Kidney epithelial cell (primary cell): Measurements from ENCODE around the gene GAS2. TPM values are rescaled to one million over a fixed set of nuclear protein-coding genes. Genes with fewer than 3 reads are reported as not detected.
A peak's percentile ranks its signal among the peaks of the same experiment; 100 is the strongest.
"Not testable (repeated sequence)": the region's sequence is repeated elsewhere in the genome, so short reads cannot be mapped to it uniquely, and the experiment has no call there.

Experiments
- DNase-seq: peaks from one replicate; pipeline ENCODE4 v3.0.0-alpha.2; 2010; ENCODE audit warnings: low read depth
- H3K27me3 ChIP-seq: 2 replicates; pipeline ENCODE4 v1.6.0; 2011; ENCODE audit warnings: low read length; ENCODE audit not compliant: control insufficient read depth, insufficient read depth
- H3K36me3 ChIP-seq: 2 replicates; pipeline ENCODE4 v1.5.1; 2011; ENCODE audit warnings: low read length; ENCODE audit not compliant: control insufficient read depth, insufficient read depth
- H3K4me3 ChIP-seq: 2 replicates; pipeline ENCODE4 v1.5.1; 2011; ENCODE audit warnings: low read depth, mild to moderate bottlenecking, control low read depth, low read length
- CTCF ChIP-seq: IDR thresholded peaks from 2 replicates; pipeline ENCODE4 v1.5.1; 2011; ENCODE audit warnings: mild to moderate bottlenecking, moderate library complexity, low read length, control low read depth, inconsistent platforms; ENCODE audit not compliant: insufficient read depth, poor library complexity, severe bottlenecking
- total RNA-seq: library from RNA; depleted of rRNA; stranded (reverse); fragments of >200 nt; gene quantifications from 2 replicates; pipeline ENCODE4 v1.2.3, GENCODE V29; 2015

Gene GAS2
- total RNA-seq, 1 donor from 2014 or later, result 0.46 TPM

DNA sequence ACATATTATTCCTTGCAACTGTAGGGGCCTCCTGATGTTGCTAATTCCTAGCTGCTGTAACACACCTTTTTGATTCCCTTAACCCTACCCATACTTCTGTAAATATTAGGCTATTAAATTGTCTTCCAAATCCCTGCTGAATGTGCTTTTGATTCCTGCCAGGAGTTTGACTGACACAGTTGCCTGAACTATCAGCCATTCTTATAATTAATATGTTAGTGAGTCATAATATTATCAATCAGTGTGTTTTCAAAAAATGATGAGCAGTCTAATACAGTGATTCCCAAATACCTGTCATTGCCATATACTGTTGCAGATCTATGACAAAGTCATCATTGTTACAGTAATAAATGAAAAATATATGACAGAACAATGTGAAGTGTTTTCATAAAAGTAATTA is 24.9 kb upstream of the GAS2 start:
- DNase-seq, result no peak
- H3K4me3 ChIP-seq, result no peak overlapping the region
- no peak for TF ChIP-seq CTCF
- no peaks in the 10 kb centered on the region for H3K27me3 ChIP-seq
- no peaks in the 10 kb centered on the region for H3K36me3 ChIP-seq

DNA sequence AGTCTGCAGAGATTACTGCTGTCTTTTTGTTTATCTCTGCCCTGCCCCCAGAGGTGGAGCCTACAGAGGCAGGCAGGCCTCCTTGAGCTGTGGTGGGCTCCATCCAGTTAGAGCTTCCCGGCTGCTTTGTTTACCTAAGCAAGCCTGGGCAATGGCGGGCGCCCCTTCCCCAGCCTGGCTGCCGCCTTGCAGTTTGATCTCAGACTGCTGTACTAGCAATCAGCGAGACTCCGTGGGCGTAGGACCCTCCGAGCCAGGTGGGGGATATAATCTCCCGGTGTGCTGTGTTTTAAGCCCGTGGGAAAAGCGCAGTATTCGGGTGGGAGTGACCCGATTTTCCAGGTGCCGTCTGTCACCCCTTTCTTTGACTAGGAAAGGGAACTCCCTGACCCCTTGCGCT is 14.1 kb upstream of the GAS2 start:
- not testable (repeated sequence) for DNase-seq, H3K36me3 ChIP-seq, H3K27me3 ChIP-seq, H3K4me3 ChIP-seq

DNA sequence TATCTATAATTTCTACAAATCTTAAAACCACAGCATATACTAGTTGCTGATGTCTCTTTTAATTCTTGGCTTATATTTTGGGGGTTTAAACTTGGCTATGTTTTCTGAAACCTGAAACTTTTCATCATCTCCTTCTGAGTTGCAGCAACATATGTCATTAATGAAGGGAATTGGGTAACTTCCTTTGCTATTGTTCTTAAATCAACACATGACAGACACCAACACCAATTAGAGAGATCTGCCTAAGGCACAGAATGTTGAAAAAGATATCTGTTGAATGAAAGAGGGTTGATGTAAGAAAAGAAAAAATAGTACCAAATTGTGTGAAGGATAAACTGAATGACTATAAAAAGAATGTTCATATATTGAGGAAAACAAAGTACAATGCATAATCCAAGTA is 10.3 kb upstream of the GAS2 start:
- DNase-seq, result no peak
- H3K4me3 ChIP-seq, result no peak overlapping the region
- H3K36me3 ChIP-seq, result no peaks in the 10 kb centered on the region
- no peak for TF ChIP-seq CTCF
- no peaks in the 10 kb centered on the region for H3K27me3 ChIP-seq

DNA sequence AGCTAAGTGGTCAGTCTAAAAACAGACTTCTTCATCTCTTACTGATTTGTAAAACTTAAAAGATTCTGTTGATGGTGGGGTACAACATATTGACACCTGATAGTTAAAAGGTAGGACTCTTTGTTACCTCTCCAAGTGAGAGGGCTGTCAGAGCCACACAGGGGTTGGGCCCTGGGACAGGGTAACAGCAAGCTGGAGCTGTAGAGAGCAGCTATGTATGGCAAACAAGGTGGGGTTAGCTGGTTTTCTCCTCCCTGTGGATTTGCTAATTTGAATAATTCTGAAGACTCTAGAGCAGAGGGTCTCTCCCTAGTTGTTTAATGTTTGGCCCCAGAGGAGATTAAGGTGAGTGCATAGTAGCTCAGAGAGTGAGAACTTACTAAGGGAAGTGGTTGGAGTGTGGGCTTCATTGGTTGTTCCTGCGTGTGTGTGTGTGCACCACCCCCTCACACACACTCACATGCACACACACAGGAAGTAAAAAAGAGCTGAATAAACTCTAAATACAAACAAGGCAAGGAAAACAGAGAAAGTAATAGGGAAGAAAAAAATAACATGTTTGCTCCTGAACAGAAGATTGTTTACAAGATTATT is 9.2 kb upstream of the GAS2 start:
- no peak for TF ChIP-seq CTCF
- H3K4me3 ChIP-seq, result no peak overlapping the region
- H3K36me3 ChIP-seq, result no peaks in the 10 kb centered on the region
- no peak for DNase-seq
- no peaks in the 10 kb centered on the region for H3K27me3 ChIP-seq

GRCh38 chr11:22659783-22660182 is 6.6 kb upstream of the GAS2 start:
- Histone ChIP-seq H3K4me3 (no peak overlapping the region), H3K27me3 (no peaks in the 10 kb centered on the region), H3K36me3 (no peaks in the 10 kb centered on the region)
- TF ChIP-seq CTCF, result no peak
- DNase-seq, result no peak

- TF ChIP-seq CTCF, result no peak
- H3K27me3 ChIP-seq, result peaks cover 2% of the 10 kb centered on the region
- peak overlapping the region; percentile 41 for H3K4me3 ChIP-seq
- H3K36me3 ChIP-seq, result no peaks in the 10 kb centered on the region
- DNase-seq, result no peak
Observed at GRCh38 chr11:22666688-22667439, 453 bp downstream of the GAS2 start.
